HG02798 (cell line): ENCODE measurements around the gene FBRS.
"Not testable (repeated sequence)": the region's sequence is repeated elsewhere in the genome, so short reads cannot be mapped to it uniquely, and the experiment has no call there.

Experiments
- ATAC-seq: cut with Tn5 transposase; IDR thresholded peaks from one replicate; pipeline ENCODE4 v1.9.1; 2021; ENCODE audit warnings: mild to moderate bottlenecking; ENCODE audit not compliant: unreplicated experiment, poor library complexity

The FBRS gene

DNA sequence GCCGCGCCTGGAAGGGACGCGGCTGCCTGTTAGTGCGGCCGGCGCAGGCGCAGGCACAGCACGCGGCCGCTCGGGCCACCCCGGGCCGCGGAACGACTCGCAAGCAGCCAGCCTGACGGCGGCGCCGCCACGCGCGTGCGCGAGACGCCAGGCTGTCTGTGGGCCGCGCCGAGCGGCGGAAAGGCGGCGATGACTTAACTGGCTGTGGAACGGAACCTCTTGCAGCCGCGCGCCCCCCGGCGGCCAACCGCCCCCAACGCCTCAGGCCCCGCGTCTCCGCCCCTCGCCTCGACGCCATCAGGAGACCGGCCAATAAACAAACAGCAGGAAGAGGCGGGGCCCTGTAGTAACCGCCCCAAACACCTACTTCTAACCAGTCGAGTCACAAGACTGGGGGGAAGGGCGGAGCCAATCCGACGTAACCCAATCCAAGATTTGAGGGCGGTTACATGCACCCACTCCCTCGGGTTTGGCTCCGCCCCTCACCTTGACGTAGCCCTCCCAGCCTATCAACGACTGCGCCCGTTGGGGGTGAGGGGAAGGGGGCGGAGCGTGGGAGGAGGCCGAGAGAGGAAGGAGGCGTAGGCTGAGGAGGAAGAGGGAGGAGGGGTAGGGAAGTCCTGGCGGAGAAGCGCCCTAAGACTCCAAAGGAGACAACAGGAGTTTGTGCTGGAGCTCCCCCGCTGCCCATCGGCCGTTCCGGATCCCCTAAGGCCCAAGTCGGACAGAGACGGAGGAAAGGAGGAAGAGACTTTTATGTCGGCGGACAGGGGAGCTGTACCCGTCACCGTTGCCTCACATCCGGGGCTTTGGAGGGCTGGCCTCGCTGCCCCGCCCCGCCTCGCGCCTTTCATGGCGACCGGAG is at the start of gene FBRS:
Gene FBRS, plus strand, starts transcription at position 566 of the 865 bp plus-strand sequence. CDS start 1,088 bp downstream, outside the sequence.
- peak; percentile 79 for ATAC-seq

DNA sequence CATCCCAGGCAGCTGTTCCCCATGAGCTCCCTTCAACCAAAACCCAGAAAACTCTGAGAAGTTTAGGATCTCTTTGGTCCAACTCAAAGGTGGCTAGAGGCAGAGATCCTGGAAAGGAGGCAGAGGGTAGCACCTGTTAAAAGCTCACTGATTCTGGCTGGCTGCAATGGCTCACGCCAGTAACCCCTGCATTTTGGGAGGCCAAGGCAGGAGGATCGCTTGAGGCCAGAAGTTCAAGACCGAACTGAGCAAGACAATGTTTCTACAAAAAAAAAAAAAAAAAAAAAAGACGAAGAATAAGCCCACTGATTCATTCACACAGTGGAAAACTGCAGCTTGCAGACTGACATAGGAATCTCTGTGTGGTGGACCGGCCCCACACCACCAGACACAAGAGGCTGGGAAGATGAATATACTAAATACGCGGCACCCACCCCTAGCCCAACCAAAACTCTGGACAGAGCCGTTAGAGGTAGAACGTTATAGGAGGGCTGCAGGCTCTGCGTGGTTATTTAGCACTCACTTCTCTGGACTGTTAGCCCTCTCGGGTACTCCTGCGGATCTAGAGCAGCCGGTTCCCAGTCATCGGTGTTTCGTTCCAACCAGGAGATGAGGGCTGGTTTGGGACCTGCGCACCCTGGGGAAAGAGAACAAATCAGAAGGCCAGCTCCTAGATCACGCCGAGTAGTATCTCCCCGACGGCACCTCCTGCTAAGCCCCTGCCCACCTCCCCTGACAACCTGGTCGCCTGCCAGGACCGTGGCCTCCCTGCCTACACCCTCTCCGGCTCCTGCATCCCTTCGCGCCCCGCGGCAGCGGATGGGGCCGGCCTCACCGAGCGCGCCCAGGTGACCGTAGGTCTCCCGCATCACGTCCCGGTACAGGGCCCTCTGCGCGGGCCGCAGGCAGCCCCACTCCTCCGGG is 49.0 kb upstream of the FBRS start:
- peak; percentile 24 for ATAC-seq

DNA sequence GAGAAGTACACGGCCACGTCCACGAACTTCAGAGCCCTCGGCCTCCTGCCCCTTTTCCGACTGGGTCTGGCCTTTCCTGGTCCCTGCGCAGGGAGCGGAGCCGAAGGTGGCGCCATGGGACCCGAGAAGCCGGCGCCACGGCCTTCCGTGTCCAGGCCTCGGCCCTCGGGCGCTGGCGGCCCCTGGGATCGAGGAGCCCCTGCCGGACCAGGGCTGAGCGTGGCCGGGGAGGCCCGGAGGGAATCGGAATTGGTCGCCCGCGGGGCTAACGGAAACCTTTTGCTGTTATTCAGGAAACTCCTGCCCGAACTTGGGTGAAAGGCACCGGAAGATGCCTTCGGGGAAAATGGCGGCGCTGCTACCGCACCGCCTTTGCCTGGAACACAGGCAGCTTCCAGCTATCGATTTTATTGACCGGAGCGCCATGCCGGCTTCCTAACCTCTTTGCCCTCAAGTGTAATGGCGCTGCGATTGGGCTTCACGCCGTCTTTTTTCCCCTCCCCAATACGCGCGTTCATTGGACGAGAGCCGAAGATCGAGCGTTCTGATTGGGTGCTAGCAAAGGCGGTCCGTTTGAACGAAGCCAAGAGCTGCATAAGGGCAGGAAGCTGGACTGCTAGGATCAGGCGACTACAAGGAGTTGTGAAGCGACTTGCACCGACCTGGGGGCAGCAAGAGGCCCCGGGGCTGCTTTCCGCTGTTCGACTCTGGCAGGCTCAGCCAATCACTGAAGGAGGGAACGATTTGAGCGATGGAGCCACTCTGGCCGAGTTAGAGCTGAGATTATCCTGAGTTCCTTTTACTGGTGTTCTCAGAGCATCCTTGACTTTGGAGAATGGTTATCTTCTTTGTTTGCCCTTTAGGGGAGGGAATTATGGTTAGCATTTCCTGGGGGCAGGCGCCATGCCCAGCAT is 48.0 kb upstream of the FBRS start, which contains the start of gene ZNF689:
Gene ZNF689, minus strand, starts transcription at position 464 of the 914 bp plus-strand sequence. Its CDS starts 348 bp downstream, at position 116.
- ATAC-seq = peak; percentile 92

DNA sequence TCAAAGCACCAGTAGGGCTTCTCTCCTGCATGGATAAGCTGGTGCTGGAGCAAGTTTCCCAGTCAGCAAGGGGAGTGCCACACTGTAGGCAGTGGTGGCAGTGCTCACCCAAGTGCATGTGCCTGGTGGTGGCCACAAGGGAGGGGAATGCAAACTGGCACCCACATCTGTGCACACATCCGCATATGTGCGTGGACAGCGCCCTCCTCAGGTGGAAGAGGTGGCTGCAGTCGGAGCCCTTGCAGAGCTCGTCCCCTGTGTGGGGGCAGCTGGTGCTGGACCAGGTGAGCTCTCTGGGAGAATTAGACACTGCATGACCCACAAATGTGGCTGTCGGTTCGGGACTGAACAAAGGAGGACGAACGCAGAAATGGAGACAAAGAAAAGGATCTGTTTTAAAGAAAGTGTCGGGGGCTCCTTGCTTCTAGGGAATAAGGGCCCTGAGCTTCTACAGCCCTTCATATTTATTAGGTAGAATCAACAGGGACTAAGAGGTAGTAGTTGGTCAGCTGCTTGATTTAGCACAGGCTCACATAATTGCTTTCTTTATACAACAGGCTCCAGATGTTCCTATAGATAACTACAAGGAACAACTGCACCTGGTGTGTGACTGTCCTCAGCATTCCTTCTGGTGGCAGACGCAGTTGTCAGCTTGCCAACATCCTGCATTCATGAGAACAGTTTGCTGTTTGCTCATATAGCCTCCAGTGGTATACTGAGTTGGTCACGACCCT is 42.7 kb upstream of the FBRS start:
- ATAC-seq = no peak

DNA sequence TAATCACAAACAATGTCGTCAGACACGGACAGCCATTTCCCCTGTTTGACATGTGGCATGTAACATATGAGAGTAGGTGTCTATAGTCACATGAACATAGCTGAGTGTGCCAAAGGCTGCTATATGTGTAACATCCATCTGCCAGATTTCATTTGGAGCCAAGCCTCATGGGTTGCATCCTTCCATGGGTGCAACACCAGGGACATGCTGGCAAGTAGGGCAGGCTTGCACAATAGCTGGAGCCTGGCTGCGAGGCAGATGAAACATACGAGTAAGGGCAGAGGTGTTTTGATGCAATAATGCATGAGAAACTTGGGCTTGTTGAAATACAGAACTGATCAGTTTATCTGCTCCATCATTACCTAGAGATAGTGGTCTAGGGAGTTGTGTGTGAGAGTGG is 39.0 kb upstream of the FBRS start:
- no peak for ATAC-seq

DNA sequence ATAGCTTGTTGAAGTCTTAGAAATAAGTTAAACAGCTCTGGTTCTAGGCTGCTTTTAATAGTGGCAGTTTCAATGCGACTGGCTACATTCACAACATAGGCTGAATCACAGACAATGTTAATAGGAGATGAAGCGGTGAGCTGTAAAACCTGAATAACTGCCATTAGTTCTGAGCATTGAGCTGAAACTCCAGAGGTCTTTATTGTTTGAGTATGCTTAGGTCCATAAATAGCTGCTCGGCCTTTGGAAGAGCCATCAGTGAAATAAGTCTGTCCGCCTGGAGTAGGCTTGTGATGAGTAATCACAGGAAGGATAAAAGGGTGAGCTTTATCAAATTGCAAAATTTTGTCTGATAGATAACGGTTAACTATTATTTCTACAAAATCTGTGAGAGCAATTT is 38.6 kb upstream of the FBRS start:
- ATAC-seq = no peak

DNA sequence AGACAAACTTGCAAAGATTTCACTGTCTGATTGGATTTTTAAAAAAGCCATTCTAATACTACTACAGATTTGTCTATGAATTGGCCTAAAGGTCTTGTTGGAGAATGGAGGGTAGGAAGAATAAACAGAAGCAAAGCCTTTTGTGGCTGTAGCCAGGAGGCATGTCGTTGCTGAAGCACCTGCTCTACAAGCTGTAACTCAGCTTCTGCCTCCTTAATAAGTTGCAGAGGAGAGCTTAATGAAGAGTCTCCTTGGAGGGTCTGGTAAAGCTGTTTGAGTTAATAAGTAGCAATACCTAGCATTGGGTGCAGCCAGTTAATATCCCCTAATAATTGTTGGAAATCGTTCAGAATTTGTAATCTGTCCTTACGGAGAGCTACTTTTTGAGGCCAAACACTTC is 38.1 kb upstream of the FBRS start:
- no peak for ATAC-seq

DNA sequence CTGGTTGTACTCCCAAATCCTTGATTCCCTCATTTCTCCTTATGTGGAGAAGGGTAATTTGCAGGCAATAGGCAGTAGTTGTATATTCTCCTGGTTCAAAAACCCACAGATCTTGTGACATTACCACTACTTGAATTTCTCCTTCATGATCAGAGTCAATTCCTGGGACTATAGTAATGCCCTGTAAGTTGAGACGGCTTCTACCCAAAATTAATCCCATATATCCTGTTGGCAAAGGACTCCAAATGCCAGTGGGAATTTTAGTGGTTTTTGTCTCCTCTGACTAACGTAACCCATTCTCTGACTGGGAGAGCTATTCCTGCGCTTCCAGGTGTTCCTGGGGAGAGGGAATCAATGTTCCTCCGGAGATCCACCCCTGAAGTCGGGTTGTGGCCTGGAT is 36.5 kb upstream of the FBRS start:
- no peak for ATAC-seq

DNA sequence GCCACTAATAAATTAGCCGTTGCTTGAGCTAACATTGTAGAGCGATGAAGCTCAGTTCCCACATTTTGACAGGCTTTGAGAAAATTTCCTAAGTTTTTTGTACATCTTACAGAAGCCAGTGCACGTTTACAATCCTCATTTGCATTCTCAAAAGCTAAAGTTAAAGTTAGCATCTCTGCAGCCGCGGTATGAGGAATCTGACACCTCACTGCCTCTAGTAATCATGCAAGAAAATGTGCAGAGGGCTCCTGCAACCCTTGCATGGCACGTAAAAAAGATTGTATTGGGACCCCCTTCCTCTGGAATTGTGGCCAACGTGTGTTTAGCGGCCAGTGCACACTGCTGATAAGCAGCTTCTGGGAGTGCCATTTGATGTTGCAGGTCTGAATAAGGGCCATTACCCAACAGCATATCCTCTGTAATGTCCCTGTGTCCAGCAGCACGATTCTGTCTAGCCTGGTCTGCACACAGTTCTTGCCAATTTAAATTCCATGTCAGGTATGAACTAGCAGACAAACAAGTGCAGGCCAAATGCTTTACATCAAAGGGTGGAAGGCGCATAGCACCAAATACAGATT is 35.7 kb upstream of the FBRS start:
- no peak for ATAC-seq

DNA sequence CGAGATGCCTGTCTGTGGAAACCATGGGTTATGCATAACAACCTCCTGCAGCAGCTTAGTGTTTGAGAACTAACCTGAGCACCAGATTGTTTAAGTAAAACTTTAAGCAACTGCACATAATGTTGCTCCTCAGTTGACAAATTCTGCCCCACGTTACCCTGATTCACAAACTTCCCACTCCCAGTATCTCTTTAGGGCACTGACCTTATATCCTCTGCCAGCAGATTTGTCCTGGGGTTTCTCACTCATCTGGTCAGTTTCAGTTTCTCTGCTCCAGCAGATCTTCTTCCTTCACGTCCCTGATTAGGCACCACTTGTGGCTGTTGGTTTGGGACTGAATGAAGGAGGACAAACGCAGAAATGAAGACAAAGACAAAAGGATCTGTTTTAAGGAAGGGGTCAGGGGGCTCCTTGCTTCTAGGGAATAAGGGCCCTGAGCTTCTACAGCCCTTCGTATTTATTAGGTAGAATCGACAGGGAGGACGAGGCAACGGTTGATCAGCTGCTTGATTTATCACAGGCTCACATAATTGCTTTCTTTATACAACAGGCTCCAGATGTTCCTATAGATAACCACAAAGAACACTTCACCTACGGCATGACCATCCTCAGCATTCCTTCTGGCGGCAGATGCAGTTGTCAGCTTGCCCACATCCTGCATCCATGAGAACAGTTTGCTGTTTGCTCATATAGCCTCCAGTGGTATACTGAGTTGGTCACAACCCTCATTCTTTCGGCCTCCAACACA is 34.5 kb upstream of the FBRS start:
- no peak for ATAC-seq

DNA sequence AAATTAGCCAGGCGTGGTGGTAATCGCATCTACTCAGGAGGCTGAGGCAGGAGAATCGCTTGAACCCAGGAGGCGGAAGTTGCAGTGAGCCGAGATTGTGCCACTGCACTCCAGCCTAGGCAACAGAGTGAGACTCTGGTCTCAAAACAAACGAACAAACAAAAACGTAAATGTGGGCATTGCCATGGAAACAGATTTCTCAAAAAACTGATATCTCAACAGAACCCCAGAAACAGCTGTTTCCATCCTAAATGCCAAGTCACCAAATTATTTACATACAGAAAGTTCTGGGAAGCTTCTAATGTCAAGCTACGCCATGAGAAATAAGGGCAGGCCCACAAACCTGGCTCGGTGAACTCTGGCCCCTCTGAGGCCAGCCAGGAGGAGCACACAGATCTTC is 32.0 kb upstream of the FBRS start:
- no peak for ATAC-seq

DNA sequence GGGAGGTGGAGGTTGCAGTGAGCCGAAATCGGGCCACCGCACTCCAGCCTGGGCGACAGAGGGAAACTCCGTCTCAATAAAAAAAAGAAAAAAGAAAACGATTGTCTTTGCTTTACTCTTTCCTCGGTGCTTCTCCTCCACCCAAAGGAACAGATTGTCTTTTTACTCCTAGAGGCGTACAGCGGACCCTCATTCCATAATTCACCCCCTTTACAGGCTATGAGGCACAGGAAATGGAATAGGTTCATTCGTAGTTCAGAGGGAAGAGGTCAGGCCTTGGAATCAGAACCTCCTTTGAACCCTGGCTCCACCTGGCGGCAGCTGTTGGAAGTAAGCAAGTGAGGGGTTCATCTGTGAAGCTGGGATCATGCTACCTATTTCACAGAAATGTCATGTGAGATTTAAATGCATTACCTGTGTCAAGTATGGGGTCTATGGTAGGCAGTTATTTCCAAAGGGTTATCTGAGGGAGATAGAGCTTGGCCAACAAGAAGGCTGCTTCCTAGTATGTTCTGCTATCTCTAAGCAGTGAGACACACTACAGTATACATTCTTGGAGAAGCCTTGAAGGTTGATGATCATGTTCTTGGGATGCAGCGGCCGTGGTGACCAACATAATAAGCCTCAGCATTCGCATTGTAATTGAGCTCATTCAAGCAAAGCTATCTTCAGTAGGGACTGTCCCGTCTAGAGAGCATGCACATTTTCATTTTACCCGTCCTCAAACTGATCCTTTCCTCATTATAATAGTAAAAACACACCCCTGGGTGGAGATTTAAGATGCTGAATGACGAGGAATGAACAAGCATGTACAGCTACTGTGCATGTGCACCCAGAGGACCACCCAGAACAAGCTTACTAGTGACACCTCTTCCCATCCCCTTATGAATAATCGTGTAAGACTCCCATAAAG is 29.3 kb upstream of the FBRS start:
- peak; percentile 56 for ATAC-seq

DNA sequence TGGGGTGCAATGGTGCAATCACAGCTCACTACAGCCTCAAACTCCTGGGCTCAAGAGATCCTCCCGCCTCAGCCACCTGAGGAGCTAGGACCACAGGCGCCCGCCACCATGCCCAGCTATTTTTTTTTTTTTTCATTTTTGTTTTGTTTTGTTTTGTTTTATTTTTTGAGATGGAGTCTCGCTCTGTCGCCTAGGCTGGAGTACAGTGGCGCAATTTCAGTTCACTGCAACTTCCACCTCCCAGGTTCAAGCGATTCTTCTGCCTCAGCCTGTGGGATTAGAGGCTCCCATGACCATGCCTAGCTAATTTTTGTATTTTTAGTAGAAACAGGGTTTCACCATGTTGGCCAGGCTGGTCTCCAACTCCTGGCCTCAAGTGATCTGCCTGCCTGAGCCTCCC is 25.8 kb upstream of the FBRS start:
- not testable (repeated sequence) for ATAC-seq

DNA sequence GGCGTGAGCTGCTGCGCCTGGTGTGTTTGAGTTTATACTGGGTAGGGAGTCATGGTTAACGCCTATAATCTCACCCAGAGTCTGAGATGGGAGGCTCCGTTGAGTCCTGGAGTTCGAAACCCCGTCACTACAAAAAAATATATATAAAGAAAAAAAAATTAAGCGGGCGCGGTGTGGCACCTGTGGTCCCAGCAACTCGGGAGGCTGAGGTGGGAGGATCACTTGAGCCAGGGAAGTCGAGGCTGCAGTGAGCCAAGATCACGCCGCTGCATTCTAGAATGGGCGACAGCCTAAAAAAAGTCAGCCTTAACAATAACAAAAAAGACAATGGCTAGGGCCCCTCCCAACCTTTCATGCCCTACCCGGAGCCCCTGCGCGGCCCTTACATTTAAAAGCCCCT is 24.7 kb upstream of the FBRS start:
- ATAC-seq = no peak

DNA sequence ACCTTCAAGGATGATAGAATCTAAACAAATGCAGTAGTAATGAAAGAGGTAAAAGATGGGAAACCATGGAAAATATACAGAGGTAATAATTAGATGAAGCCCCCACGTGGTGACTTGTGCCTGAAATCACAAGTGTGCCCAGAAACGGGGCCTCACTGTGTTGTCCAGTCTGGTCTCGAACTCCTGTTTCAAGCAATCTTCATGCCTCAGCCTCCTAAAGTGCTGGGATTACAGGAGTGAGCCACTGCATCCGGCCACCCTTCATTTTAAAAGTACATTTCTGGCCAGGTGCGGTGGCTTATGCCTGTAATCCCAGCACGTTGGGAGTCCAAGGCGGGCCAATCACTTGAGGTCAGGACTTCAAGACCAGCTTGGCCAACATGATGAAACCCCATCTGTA is 21.6 kb upstream of the FBRS start:
- no peak for ATAC-seq

DNA sequence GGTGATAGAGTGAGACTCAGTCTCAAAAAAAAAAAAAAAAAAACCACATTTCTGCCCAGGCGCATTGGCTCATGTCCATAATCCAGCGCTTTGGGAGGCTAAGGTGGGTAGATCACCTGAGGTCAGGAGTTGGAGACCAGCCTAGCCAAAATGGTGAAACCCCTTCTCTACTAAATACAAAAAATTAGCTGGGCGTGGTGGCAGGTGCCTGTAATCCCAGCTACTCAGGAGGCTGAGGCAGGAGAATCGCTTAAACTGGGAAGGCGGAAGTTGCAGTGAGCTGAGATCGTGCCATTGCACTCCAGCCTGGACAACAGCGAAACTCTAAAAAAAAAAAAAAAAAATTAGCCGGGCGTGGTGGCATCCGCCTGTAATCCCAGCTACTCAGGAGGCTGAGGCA is 21.1 kb upstream of the FBRS start:
- ATAC-seq = not testable (repeated sequence)

DNA sequence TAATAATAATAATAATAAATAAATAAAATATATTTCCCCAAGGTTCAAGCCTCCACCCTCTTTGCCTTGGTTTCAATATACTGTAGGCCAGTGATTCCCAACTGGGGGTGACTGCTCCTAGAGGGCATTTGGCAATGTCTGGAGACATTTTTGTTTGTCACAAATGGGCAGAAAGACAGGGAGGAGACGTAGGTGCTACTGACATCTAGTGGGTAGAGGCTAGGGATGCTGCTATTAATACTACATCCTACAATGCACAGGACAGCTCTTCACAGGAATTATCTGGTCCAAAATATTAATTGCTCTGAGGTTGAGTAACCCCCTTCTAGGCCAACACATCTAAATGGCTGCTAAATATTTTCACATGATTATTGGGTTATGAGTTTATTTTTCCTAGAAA is 20.3 kb upstream of the FBRS start:
- ATAC-seq = no peak
